VCaP (cell line): ENCODE measurements around the gene ARPC1B.
"Not testable (repeated sequence)": the region's sequence is repeated elsewhere in the genome, so short reads cannot be mapped to it uniquely, and the experiment has no call there.

Source experiments
- H3K27ac ChIP-seq: fragments of 450-650 bp; 2 replicates; pipeline ENCODE4 v1.5.1; 2017
- TF ChIP-seq, protein P1 (sequence below): fragments of 450-650 bp; conservative IDR thresholded peaks from 2 replicates; pipeline ENCODE4 v1.5.1; 2017; ENCODE audit warnings: mild to moderate bottlenecking, moderate library complexity

ARPC1B gene

GRCh38 chr7:99372275-99373090 is 2.0 kb upstream of the ARPC1B start:
- H3K27ac ChIP-seq: no peak overlapping the region
- TF ChIP-seq, protein P1, sequence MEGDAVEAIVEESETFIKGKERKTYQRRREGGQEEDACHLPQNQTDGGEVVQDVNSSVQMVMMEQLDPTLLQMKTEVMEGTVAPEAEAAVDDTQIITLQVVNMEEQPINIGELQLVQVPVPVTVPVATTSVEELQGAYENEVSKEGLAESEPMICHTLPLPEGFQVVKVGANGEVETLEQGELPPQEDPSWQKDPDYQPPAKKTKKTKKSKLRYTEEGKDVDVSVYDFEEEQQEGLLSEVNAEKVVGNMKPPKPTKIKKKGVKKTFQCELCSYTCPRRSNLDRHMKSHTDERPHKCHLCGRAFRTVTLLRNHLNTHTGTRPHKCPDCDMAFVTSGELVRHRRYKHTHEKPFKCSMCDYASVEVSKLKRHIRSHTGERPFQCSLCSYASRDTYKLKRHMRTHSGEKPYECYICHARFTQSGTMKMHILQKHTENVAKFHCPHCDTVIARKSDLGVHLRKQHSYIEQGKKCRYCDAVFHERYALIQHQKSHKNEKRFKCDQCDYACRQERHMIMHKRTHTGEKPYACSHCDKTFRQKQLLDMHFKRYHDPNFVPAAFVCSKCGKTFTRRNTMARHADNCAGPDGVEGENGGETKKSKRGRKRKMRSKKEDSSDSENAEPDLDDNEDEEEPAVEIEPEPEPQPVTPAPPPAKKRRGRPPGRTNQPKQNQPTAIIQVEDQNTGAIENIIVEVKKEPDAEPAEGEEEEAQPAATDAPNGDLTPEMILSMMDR: no peak

DNA sequence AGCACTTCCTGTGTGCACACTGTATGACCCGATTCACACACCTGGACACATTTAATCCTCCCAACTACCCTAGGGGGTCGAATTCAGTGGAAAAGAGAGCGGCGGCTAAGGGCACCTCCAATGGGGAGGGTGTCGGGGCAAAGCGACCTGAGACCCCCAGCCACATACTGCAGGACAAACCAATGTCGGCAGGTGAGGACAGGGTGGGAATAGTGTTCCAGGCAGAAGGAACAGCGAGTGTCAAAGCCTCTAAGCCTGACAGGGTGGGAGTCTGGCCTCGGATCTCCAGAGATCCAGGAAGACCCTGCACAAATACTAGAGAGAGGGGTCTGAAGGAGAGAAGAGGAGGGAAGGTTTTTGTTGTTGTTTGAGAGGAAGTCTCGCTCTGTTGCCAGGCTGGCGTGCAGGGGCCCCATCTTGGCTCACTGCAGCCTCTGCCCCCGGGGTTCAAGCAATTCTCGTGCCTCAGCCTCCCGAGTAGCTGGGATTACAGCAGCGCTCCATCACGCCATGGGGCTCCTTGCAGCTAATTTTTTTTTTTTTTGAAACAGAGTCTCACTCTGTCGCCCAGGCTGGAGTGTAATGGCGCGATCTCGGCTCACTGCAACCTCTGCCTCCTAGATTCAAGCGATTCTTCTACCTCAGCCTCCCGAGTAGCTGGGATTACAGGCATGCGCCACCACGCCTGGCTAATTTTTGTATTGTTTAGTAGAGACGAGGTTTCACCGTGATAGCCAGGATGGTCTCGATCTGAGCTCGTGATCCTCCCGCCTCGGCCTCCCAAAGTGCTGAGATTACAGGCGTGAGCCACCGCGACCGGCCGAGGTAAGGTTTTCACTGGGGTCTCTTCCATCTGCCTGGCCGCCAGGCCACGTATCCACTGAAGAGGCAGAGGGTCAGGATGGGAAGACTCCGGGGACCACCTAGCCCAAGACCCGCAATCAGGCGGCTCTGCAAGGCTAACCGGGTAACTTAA is 1.2 kb upstream of the ARPC1B start:
- TF ChIP-seq, protein P1: no peak
- H3K27ac ChIP-seq: peak overlapping the region; percentile 76

DNA sequence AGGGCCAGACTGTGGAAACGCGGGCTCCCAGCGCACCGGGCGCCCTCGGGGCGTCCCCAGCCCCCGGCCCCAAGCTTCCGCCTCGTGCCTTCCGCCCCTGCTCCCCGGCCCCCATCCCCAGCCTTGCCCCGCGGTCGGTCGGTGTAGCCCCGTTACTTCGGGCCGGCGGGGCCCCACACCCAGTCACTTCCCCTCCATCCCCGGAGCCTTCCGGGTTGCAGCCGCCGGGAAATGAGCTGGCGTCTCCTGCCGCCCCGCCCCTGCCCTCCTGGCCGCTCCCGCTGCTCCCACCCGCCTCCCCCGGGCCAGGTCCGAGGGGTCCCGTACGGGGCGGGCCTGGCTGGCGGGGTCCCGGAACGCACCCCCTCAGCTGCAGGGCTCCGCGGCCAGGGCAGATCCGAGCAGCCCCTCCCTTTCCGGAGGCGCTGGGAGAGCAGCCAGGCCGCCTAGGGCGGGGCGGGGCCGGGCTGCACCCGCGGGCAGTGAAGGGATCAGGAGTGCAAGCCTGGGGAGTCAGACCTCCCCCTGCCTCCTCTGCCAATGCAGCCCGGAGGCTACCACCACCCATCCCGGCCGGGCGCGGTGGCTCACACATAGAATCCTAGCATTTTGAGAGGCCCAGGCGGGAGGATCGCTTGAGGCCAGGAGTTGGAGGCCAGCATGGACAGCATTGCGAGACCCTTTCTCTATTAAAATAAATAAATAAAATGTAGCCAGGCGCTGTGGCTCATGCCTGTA is 709 bp downstream of the ARPC1B start:
- peak overlapping the region; percentile 76 for H3K27ac ChIP-seq
- TF ChIP-seq, protein P1: no peak

DNA sequence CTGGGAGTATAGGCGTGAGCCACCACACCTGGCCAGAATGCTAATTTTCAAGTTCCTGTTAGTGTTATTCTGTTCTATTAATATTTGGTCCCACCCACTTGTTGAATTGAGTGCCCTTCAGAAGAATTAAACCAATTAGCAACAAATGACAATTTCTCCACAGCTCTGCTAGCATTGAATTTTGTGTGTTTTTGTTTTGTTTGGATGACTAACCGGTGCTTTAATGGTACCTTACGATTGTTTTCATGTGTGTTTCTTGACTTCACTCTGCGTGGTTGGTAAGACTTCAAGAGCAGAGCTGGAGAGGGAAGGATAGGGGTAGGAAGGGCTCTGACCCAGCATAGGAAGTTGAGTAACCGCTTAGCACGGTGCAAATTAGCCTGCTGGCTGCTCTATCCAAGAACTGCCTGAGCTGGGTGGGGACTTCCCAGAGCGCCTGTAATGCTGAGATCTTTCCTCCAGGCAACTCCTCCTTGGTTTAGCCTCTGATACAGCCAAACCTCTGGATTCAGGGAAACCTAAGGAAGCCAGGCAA is 4.6 kb downstream of the ARPC1B start:
- no peak overlapping the region for H3K27ac ChIP-seq
- TF ChIP-seq, protein P1: no peak

DNA sequence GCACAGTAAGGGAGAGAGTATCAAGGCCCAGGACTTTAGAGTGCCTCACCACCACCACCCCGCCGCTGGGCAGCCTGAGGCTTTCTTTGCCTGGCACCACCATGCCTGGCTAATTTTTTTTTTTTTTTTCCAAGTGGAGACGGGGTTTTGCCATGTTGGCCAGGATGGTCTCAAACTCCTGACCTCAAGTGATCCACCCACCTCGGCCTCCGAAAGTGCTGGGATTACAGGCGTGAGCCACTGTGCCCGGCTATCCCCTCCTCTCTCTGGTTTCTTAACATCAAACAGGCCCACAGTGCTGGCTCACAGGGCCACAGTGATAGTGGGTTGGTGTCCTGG is 5.1 kb downstream of the ARPC1B start:
- not testable (repeated sequence) for H3K27ac ChIP-seq

- TF ChIP-seq, protein P1: no peak
- H3K27ac ChIP-seq: no peak overlapping the region
Observed at GRCh38 chr7:99380032-99380822, 5.7 kb downstream of the ARPC1B start.
